Aorta (tissue), 5 donors: ENCODE data around the gene TRIM13. TPM values are rescaled to one million over a fixed set of nuclear protein-coding genes. Genes with fewer than 3 reads are reported as not detected.
"Not testable (repeated sequence)": the region's sequence is repeated elsewhere in the genome, so short reads cannot be mapped to it uniquely, and the experiment has no call there.

Source experiments
- ATAC-seq: fragments of 200-7000 bp; cut with Tn5 transposase; one replicate; pipeline ENCODE4 v1.9.1; 2022; ENCODE audit warnings: moderate library complexity; ENCODE audit not compliant: low FRiP score
- DNase-seq, 2 donors: peaks; one replicate each; pipeline ENCODE4 v3.0.0-alpha.2; 2020
- H3K27ac ChIP-seq, 2 donors: one replicate each; pipeline ENCODE4 v1.5.1; 2013; ENCODE audit warnings: low read length in 2 of 2, mild to moderate bottlenecking in 2 of 2, moderate library complexity in 2 of 2, control low read depth in 1 of 2, inconsistent platforms in 1 of 2, low read depth in 1 of 2
- H3K27me3 ChIP-seq, 2 donors: one replicate each; pipeline ENCODE4 v1.6.1; 2013; ENCODE audit warnings: control low read depth in 1 of 2, low read length in 1 of 2, mild to moderate bottlenecking in 1 of 2, moderate library complexity in 1 of 2; ENCODE audit not compliant: insufficient read depth in 2 of 2, control insufficient read depth in 1 of 2
- H3K36me3 ChIP-seq, 2 donors: one replicate each; pipeline ENCODE4 v1.6.1; 2013; ENCODE audit warnings: control low read depth in 1 of 2, low read length in 1 of 2, mild to moderate bottlenecking in 1 of 2; ENCODE audit not compliant: insufficient read depth in 2 of 2, control insufficient read depth in 1 of 2
- H3K4me1 ChIP-seq, 2 donors: one replicate each; pipeline ENCODE4 v1.6.1; 2013; ENCODE audit warnings: low read length in 2 of 2, control low read depth in 1 of 2, mild to moderate bottlenecking in 1 of 2, moderate library complexity in 1 of 2; ENCODE audit not compliant: insufficient read depth in 2 of 2, control insufficient read depth in 1 of 2
- H3K4me3 ChIP-seq, 2 donors: one replicate each; pipeline ENCODE4 v1.5.1; 2013; ENCODE audit warnings: low read length in 2 of 2, control low read depth in 1 of 2, mild to moderate bottlenecking in 1 of 2
- H3K9me3 ChIP-seq: one replicate; pipeline ENCODE4 v1.6.1; 2013; ENCODE audit warnings: mild to moderate bottlenecking, low read length; ENCODE audit not compliant: control insufficient read depth
- WGBS, 2 donors: extraction: QIAGEN DNeasy Blood & Tissue Kit; methylation state at CpG; one replicate each; pipeline ENCODE4 v1.1.7; 2013; 5-methylcytosine and 5-hydroxymethylcytosine counted together
- intact Hi-C, 2 donors: fragments of 100-400 bp; cut with DNase I; formaldehyde crosslinking; loops; one replicate each; pipeline versions ENCODE4 v1.14.2 to v1.15.0; 2022
- long read RNA-seq, 2 donors: library from polyadenylated mRNA; unstranded; transcript quantifications; one replicate each; pipeline ENCODE4 v2.0.0, GENCODE V29; 2020 to 2021
- polyA plus RNA-seq, 2 donors: library from polyadenylated mRNA; stranded (reverse); fragments of 200-250 nt; gene quantifications; one replicate each; pipeline ENCODE4 v1.2.3, GENCODE V29; 2013
- total RNA-seq, 2 donors: library from RNA; stranded (reverse); fragmentation: NEBNext Ultra II Directional; extraction: Animal tissue kit (Norgen Biotek cat#: 25700); gene quantifications; one replicate each; pipeline ENCODE4 v1.2.1, GENCODE V29; 2021
- donor health status: healthy with polysubstance abuse.
- donor health status: Bipolar disorder and iron deficiency.
- donor health status: DM: no; HTN: no; CAD: no.
- donor health status: DM: no; HTN: no; CAD: no.
- donor health status: DM: yes; HTN: yes; CAD: no.

Gene TRIM13
- 10 to 100 TPM; 25.0 to 27.6 TPM for total RNA-seq
- polyA plus RNA-seq, result 10 to 100 TPM in 1 of 2 donors, 1 to 10 TPM in 1; 7.3 to 24.7 TPM
- long read RNA-seq, donor 1, full-length matches to known transcripts, result 47 of 66 reads
- long read RNA-seq, donor 1, partial matches to known transcripts, result 5 of 66 reads
- long read RNA-seq, donor 1, other reads (novel, unspliced or antisense), result 14 of 66 reads
- long read RNA-seq, donor 2, transcript TRIM13-206 (3 exons, 1,489 nt), result major isoform, 6 of 49 reads
- long read RNA-seq, donor 2, partial matches to known transcripts, result 8 of 49 reads
- long read RNA-seq, donor 2, other reads (novel, unspliced or antisense), result 35 of 49 reads

GRCh38 chr13:49996951-49997895 is at the start of gene TRIM13:
Gene TRIM13, plus strand, starts transcription at chr13:49997042. Its CDS starts 14,899 bp downstream, at chr13:50011941.
- DNase-seq (peak; percentile 94 to 95), ATAC-seq (peak; percentile 94)
- WGBS, 2 donors, result 0 to 1% methylated on average over 53 to 54 of the region's 56 CpGs
- Histone ChIP-seq H3K27ac (peak within 1 kb of the TSS; percentile 80 to 94), H3K9me3 (no peaks in the 10 kb centered on the region), H3K4me1 (peaks cover 7% of the 10 kb centered on the region in 2 donors), H3K27me3 (no peaks in the 10 kb centered on the region), H3K36me3 (no peaks in the 10 kb centered on the region), H3K4me3 (peak within 1 kb of the TSS; percentile 81 to 98)
- intact Hi-C loops, result loop anchor here (1.0 to 5.0 kb wide), 4 partner anchors 74 to 127 kb away; no protein-coding TSS in a partner anchor

GRCh38 chr13:49948777-49949270 is 48.0 kb upstream of the TRIM13 start:
- ATAC-seq, H3K27ac ChIP-seq, intact Hi-C loops: not testable (repeated sequence)

GRCh38 chr13:49951754-49952535 is 44.9 kb upstream of the TRIM13 start:
- no peaks in the 10 kb centered on the region for H3K36me3 ChIP-seq
- ATAC-seq (no peak), DNase-seq (no peak)
- peaks cover 0 to 2% of the 10 kb centered on the region in 2 donors for H3K4me1 ChIP-seq
- H3K9me3 ChIP-seq, result no peaks in the 10 kb centered on the region
- no peak overlapping the region for H3K27ac ChIP-seq
- WGBS, 2 donors, result 85 to 94% methylated on average over 7 of the region's 7 CpGs
- no peaks in the 10 kb centered on the region for H3K27me3 ChIP-seq
- intact Hi-C loops, result no loop called here
- no peak overlapping the region for H3K4me3 ChIP-seq

More at GRCh38 chr13:49948777-49949270, 48.0 kb upstream of the TRIM13 start:
- not testable (repeated sequence) for H3K36me3 ChIP-seq, DNase-seq, H3K27me3 ChIP-seq, H3K9me3 ChIP-seq, H3K4me1 ChIP-seq, H3K4me3 ChIP-seq
- WGBS, 2 donors, result 86 to 88% methylated on average over 6 of the region's 6 CpGs

- peaks cover 0 to 2% of the 10 kb centered on the region in 2 donors for H3K4me1 ChIP-seq
- 90 to 95% methylated on average over 1 of the region's 1 CpG for WGBS, 2 donors
- no peaks in the 10 kb centered on the region for H3K27me3 ChIP-seq
- ATAC-seq (no peak), DNase-seq (no peak)
- no peak overlapping the region for H3K4me3 ChIP-seq
- H3K27ac ChIP-seq, result no peak overlapping the region
- intact Hi-C loops, result no loop called here
- no peaks in the 10 kb centered on the region for H3K36me3 ChIP-seq
- H3K9me3 ChIP-seq, result no peaks in the 10 kb centered on the region
These were observed 43.3 kb upstream of the TRIM13 start for GRCh38 chr13:49953560-49953959.

- Histone ChIP-seq H3K4me1 (peaks cover 0 to 2% of the 10 kb centered on the region in 2 donors), H3K4me3 (no peak overlapping the region), H3K9me3 (no peaks in the 10 kb centered on the region), H3K27me3 (no peaks in the 10 kb centered on the region), H3K36me3 (no peaks in the 10 kb centered on the region), H3K27ac (no peak overlapping the region)
- WGBS, 2 donors, result 65 to 76% methylated on average over 2 of the region's 2 CpGs
- intact Hi-C loops, result no loop called here
- DNase-seq (no peak), ATAC-seq (no peak)
These were observed 42.0 kb upstream of the TRIM13 start for GRCh38 chr13:49954674-49955455.

GRCh38 chr13:49956131-49956530 is 40.7 kb upstream of the TRIM13 start:
- WGBS, 2 donors, result 90 to 96% methylated on average over 3 of the region's 3 CpGs
- intact Hi-C loops, result no loop called here
- no peak for DNase-seq

GRCh38 chr13:49958321-49958720 is 38.5 kb upstream of the TRIM13 start:
- intact Hi-C loops, result no loop called here
- 84 to 90% methylated on average over 3 of the region's 3 CpGs for WGBS, 2 donors
- Histone ChIP-seq H3K4me1 (peaks cover 0 to 2% of the 10 kb centered on the region in 2 donors), H3K27me3 (no peaks in the 10 kb centered on the region), H3K4me3 (no peak overlapping the region), H3K9me3 (no peaks in the 10 kb centered on the region), H3K27ac (no peak overlapping the region), H3K36me3 (peaks cover 0 to 3% of the 10 kb centered on the region in 2 donors)
- no peak for ATAC-seq
- no peak for DNase-seq

More at GRCh38 chr13:49956131-49956530, 40.7 kb upstream of the TRIM13 start:
- Histone ChIP-seq H3K4me3 (no peak overlapping the region), H3K4me1 (peaks cover 0 to 2% of the 10 kb centered on the region in 2 donors), H3K36me3 (no peaks in the 10 kb centered on the region), H3K9me3 (no peaks in the 10 kb centered on the region), H3K27me3 (no peaks in the 10 kb centered on the region), H3K27ac (no peak overlapping the region)
- ATAC-seq, result no peak
